Thoracic aorta (tissue), 2 donors: ENCODE results near the gene RPS6KA4. TPM values are rescaled to one million over a fixed set of nuclear protein-coding genes. Genes with fewer than 3 reads are reported as not detected.

ENCODE experiments used
- ATAC-seq: fragments of 150-250 bp; one replicate; pipeline ENCODE4 v1.8.0; 2017; ENCODE audit warnings: low read depth; ENCODE audit not compliant: insufficient number of reproducible peaks, low FRiP score
- DNase-seq: peaks from one replicate; pipeline ENCODE4 v3.0.0-alpha.2; 2020; ENCODE audit warnings: low spot score
- H3K27ac ChIP-seq, 2 donors: fragments of 200-600 bp; sonication (generic); 1 replicate in 1 of 2; 2 replicates in 1 of 2; pipeline ENCODE4 v1.5.1; 2016; ENCODE audit warnings: mild to moderate bottlenecking in 2 of 2, moderate library complexity in 2 of 2
- H3K27me3 ChIP-seq: fragments of 200-600 bp; sonication (generic); replicated peaks from 2 replicates; pipeline ENCODE4 v1.6.0; 2016; ENCODE audit warnings: mild to moderate bottlenecking; ENCODE audit not compliant: insufficient read depth
- H3K36me3 ChIP-seq: fragments of 200-600 bp; sonication (generic); one replicate; pipeline ENCODE4 v1.5.1; 2016
- H3K4me1 ChIP-seq, 2 donors: fragments of 200-600 bp; sonication (generic); 1 replicate in 1 of 2; 2 replicates in 1 of 2; pipeline versions ENCODE4 v1.5.1 to v1.6.0; 2016; ENCODE audit warnings: low read depth in 2 of 2, mild to moderate bottlenecking in 1 of 2; ENCODE audit not compliant: control insufficient read depth in 1 of 2
- H3K4me3 ChIP-seq: fragments of 200-600 bp; sonication (generic); 2 replicates; pipeline ENCODE4 v1.5.1; 2016; ENCODE audit warnings: mild to moderate bottlenecking
- H3K9me3 ChIP-seq: fragments of 200-600 bp; sonication (generic); 2 replicates; pipeline ENCODE4 v1.5.1; 2016
- CTCF ChIP-seq: fragments of 200-600 bp; sonication (generic); IDR thresholded peaks from one replicate; pipeline ENCODE4 v1.5.1; 2019; ENCODE audit warnings: antibody characterized with exemption
- total RNA-seq, 2 donors: library from RNA; depleted of rRNA; stranded (reverse); fragments of >200 nt; gene quantifications; one replicate each; pipeline versions ENCODE4 v1.1.0 to v1.2.3, GENCODE V29; 2016

Gene RPS6KA4
- total RNA-seq, 2 donors from 2014 or later, result 42.5 to 50.0 TPM

GRCh38 chr11:64341851-64342791, 16.8 kb upstream of the RPS6KA4 start:
- Histone ChIP-seq H3K27me3 (no peaks in the 10 kb centered on the region), H3K27ac (peak overlapping the region; percentile 63 to 66), H3K36me3 (no peaks in the 10 kb centered on the region), H3K4me3 (peak overlapping the region; percentile 68), H3K4me1 (peaks cover 3 to 12% of the 10 kb centered on the region in 2 donors), H3K9me3 (no peaks in the 10 kb centered on the region)
- peak; percentile 50 for TF ChIP-seq CTCF
- ATAC-seq (peak; percentile 61), DNase-seq (peak; percentile 46)

GRCh38 chr11:64342869-64343745, 15.9 kb upstream of the RPS6KA4 start:
- TF ChIP-seq CTCF, result no peak
- no peaks in the 10 kb centered on the region for H3K27me3 ChIP-seq
- H3K4me1 ChIP-seq, result peaks cover 3 to 12% of the 10 kb centered on the region in 2 donors
- DNase-seq, result no peak
- H3K27ac ChIP-seq, result no peak overlapping the region
- ATAC-seq, result no peak
- no peaks in the 10 kb centered on the region for H3K9me3 ChIP-seq
- H3K36me3 ChIP-seq, result no peaks in the 10 kb centered on the region
- H3K4me3 ChIP-seq, result peak overlapping the region; percentile 68

- no peak for ATAC-seq
- TF ChIP-seq CTCF, result no peak
- no peak for DNase-seq
These were observed 15.0 kb upstream of the RPS6KA4 start for GRCh38 chr11:64343767-64344559.

GRCh38 chr11:64344787-64345186, 14.2 kb upstream of the RPS6KA4 start:
- Histone ChIP-seq H3K27me3 (no peaks in the 10 kb centered on the region), H3K36me3 (no peaks in the 10 kb centered on the region), H3K9me3 (no peaks in the 10 kb centered on the region), H3K27ac (no peak overlapping the region), H3K4me1 (peaks cover 3 to 12% of the 10 kb centered on the region in 2 donors), H3K4me3 (no peak overlapping the region)
- no peak for DNase-seq
- no peak for ATAC-seq
- no peak for TF ChIP-seq CTCF

More at GRCh38 chr11:64343767-64344559, 15.0 kb upstream of the RPS6KA4 start:
- Histone ChIP-seq H3K27me3 (no peaks in the 10 kb centered on the region), H3K4me3 (no peak overlapping the region), H3K4me1 (peaks cover 3 to 12% of the 10 kb centered on the region in 2 donors), H3K9me3 (no peaks in the 10 kb centered on the region), H3K36me3 (no peaks in the 10 kb centered on the region), H3K27ac (no peak overlapping the region)
